Muscle layer of duodenum (tissue), 2 donors: ENCODE measurements around the gene GATAD2B.

Experiments used
- H3K27ac ChIP-seq: one replicate; pipeline ENCODE4 v1.7.0; 2013; ENCODE audit warnings: mild to moderate bottlenecking, low read length
- H3K27me3 ChIP-seq: one replicate; pipeline ENCODE4 v1.7.0; 2013; ENCODE audit warnings: low read depth, mild to moderate bottlenecking, control low read depth, low read length
- H3K36me3 ChIP-seq, 2 donors: one replicate each; pipeline ENCODE4 v1.7.0; 2013; ENCODE audit warnings: low read length in 2 of 2, control low read depth in 1 of 2, mild to moderate bottlenecking in 1 of 2; ENCODE audit not compliant: insufficient read depth in 2 of 2, control insufficient read depth in 1 of 2
- H3K4me1 ChIP-seq, 2 donors: one replicate each; pipeline ENCODE4 v1.7.0; 2013; ENCODE audit warnings: low read length in 2 of 2, mild to moderate bottlenecking in 2 of 2, control low read depth in 1 of 2, moderate library complexity in 1 of 2; ENCODE audit not compliant: insufficient read depth in 2 of 2, control insufficient read depth in 1 of 2
- H3K4me3 ChIP-seq, 2 donors: one replicate each; pipeline ENCODE4 v1.7.0; 2013; ENCODE audit warnings: low read length in 2 of 2, low read depth in 1 of 2, mild to moderate bottlenecking in 1 of 2
- H3K9me3 ChIP-seq, 2 donors: one replicate each; pipeline ENCODE4 v1.7.0; 2013; ENCODE audit warnings: low read length in 2 of 2, control low read depth in 1 of 2, mild to moderate bottlenecking in 1 of 2; ENCODE audit not compliant: control insufficient read depth in 1 of 2
- donor health status: healthy.

The GATAD2B gene

DNA sequence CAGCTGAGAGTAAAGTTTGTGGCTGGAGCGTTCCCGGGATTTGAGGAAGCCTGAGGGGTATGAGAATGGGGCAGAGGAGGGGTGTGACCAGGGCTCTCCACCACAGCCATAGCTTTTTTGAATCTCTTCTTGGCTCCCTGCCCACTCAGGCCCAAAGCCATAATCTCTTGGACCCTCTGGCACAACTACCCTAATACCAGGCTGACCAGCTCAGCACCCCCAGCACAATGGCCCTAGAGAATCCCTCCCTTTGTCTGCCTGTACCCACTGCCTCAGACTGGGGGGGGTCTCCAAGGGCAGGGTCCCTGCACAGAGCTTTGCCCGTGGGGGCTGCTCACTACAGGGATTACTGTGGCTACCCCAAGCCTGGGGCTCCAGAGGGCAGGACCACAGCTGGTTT is 16.2 kb upstream of the GATAD2B start:
- Histone ChIP-seq H3K36me3 (peaks cover 56 to 74% of the 10 kb centered on the region in 2 donors), H3K27me3 (no peaks in the 10 kb centered on the region), H3K4me3 (no peak overlapping the region), H3K27ac (no peak overlapping the region), H3K9me3 (no peaks in the 10 kb centered on the region), H3K4me1 (no peaks in the 10 kb centered on the region)

DNA sequence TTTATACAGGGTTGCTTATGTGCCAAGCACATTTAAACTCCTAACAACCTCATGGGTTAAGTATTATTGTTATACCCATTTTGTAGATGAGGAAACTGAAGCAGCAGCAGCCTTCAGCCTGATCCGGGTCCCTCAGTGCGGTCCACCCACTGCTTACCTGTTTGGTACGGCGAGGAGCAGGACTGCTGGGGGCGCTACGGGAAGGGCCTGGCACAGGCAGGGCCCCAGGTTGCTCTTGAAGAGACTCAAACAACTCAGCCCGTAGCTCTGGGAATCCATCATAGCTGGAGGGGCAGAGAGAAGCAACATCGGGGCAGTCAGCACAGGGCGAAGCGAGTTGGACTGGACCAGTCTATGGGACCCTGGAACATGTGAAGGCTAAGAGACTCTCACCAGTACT is 14.6 kb upstream of the GATAD2B start:
- Histone ChIP-seq H3K4me3 (no peak overlapping the region), H3K4me1 (no peaks in the 10 kb centered on the region), H3K9me3 (no peaks in the 10 kb centered on the region), H3K27ac (no peak overlapping the region), H3K27me3 (no peaks in the 10 kb centered on the region), H3K36me3 (peaks cover 60 to 88% of the 10 kb centered on the region in 2 donors)

DNA sequence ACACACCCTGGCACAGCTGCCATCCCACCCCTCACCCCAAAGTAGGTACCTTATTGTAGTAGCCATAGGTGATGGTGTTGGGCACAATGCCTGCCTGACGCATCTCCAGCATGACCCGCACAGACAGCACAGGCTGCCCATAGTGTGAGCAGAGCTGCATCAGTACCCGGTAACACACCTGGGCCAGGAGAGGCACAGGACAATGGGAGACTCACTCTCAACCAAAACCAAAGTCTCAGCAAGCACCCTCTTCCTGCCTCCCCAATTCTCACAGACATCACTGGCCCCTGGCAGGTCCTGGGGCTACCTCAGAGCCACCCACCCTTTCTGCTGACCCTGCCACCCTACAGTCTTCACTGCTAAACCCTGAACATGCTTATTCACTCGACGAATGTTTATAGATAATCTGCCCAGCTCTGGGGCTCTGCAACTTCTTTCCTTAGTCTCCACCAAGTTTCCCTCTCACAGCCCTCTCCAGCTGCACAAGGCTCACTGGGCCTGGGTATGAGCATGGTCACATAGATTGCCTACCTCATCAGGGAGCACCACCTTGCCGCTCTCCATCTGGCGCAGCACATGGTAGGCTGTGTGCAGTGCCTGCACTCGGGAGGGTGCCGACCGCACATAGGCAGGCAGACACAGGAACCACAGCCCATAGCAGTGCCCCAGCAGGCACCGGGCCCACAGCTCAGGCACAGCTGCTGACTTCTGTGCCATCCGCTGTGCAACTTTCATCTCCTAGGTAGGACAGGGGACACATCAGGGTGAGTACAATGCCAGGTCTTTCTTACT is 13.4 kb upstream of the GATAD2B start:
- no peak overlapping the region for H3K27ac ChIP-seq
- H3K4me1 ChIP-seq: no peaks in the 10 kb centered on the region
- peaks cover 61 to 87% of the 10 kb centered on the region in 2 donors for H3K36me3 ChIP-seq
- no peaks in the 10 kb centered on the region for H3K9me3 ChIP-seq
- H3K27me3 ChIP-seq: no peaks in the 10 kb centered on the region
- H3K4me3 ChIP-seq: no peak overlapping the region

DNA sequence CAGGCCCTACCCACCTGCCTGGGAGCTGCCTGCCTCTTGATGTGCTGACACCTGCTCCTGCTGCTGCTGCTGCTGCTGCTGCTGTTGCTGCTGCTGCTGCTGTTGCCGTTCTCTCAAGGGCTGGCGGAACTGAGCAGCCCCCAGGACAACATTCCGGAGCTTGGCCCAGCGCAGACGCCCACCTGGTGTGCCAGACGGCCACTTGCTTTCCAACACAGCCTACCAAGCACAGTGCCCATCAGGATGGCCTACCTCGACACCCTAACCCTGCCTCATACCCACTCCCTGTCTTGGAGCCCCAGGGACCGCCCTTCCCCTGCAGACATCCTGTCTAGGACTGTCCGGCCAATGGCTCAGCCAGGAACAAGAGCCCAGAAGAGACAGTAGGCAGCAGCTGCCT is 12.0 kb upstream of the GATAD2B start:
- Histone ChIP-seq H3K4me1 (no peaks in the 10 kb centered on the region), H3K27me3 (no peaks in the 10 kb centered on the region), H3K27ac (no peak overlapping the region), H3K9me3 (no peaks in the 10 kb centered on the region), H3K36me3 (peaks cover 58 to 87% of the 10 kb centered on the region in 2 donors), H3K4me3 (no peak overlapping the region)

DNA sequence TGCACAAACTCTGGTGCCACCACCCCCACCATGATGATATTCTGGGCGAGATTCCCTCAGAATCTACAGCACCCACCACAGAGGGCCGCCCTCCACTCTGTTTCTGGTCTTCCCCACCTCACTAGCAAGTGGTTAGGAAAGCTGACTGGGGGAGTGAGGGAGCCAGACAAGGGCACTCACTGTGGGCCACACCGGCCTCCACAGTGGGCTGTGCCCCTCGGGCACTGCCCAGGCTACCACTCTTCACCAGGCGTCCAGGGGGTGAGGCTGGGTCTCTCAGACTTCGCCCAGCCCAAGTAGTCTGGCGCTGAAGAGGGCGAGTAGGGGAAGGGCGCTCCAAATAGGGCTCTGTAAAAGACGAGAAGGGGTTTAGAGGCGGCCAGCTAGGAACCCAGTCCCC is 11.2 kb upstream of the GATAD2B start:
- peaks cover 56 to 86% of the 10 kb centered on the region in 2 donors for H3K36me3 ChIP-seq
- peaks cover 0 to under 1% of the 10 kb centered on the region in 2 donors for H3K4me1 ChIP-seq
- no peaks in the 10 kb centered on the region for H3K27me3 ChIP-seq
- no peaks in the 10 kb centered on the region for H3K9me3 ChIP-seq
- no peak overlapping the region for H3K27ac ChIP-seq
- H3K4me3 ChIP-seq: no peak overlapping the region

DNA sequence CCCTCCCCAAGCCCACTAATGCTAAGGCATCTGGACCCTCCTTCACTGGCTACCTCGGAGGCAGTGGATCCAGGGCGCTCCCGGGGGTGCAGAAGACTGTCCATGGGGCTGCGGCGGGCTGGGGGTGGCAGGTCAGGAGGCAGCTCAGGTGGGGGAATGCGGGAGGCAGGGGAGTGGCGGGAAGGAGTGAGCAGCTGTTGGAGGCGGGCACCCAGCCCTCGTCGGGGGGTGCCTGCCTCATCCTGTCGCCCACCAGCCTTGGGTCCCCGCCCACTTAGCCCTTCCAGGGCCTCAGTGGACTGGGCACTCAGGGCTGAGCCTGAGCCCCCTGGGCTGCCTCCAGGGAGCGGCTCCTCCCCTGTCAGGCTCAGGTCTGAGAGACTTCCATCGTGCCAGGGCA is 10.7 kb upstream of the GATAD2B start:
- peaks cover 56 to 89% of the 10 kb centered on the region in 2 donors for H3K36me3 ChIP-seq

DNA sequence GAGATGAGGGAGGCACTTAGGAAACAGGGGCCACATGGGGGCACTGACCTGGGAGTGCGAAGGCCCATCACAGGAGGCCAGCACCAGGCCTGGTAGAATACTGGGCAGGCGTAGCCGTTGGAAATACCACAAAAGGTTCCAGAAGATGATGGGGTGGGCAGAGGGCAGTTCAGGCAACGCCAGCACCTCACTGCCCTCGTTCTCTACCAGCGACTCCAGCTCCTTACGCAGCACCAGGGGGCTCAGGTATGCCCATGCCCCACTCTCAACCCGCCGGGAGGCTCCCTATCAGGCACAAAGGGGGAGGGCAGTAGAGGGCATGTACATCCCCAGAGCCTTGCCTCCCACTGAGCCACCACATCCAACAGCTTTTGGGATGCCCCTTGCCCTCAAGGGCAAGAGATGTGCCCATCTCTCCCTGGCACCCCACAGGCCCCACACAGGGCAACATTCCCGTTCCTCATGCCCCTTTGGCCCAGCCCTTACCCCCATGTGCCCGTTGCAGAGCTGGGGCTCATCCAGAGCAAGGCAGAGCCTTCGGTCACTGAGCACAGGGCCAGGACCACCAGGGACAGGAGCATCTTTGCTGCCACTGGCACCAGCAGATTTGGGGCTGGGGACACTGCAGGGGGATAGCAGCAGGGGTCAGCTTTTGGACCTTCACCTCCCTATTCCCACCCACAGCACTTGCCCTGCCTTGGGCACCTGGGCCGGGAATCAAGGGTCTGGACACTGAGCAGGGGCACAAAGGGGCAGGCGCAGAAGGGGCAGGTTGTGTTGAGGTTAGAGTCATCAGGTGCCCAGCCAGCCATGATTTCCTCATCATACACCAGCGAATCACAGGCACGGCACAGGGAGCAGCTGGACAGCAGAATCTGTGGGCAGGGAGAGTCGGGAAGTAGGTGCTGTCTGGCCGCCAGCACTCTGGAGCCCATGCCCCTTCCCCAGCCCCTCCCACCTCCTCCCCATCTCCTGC is 9.7 kb upstream of the GATAD2B start:
- Histone ChIP-seq H3K36me3 (peaks cover 51 to 87% of the 10 kb centered on the region in 2 donors), H3K4me3 (no peak overlapping the region), H3K9me3 (no peaks in the 10 kb centered on the region), H3K27me3 (no peaks in the 10 kb centered on the region), H3K4me1 (peaks cover 0 to 4% of the 10 kb centered on the region in 2 donors), H3K27ac (no peak overlapping the region)

More for the DNA sequence above, 10.7 kb upstream of the GATAD2B start:
- Histone ChIP-seq H3K4me1 (peaks cover 0 to 4% of the 10 kb centered on the region in 2 donors), H3K4me3 (no peak overlapping the region), H3K9me3 (no peaks in the 10 kb centered on the region), H3K27ac (no peak overlapping the region), H3K27me3 (no peaks in the 10 kb centered on the region)

DNA sequence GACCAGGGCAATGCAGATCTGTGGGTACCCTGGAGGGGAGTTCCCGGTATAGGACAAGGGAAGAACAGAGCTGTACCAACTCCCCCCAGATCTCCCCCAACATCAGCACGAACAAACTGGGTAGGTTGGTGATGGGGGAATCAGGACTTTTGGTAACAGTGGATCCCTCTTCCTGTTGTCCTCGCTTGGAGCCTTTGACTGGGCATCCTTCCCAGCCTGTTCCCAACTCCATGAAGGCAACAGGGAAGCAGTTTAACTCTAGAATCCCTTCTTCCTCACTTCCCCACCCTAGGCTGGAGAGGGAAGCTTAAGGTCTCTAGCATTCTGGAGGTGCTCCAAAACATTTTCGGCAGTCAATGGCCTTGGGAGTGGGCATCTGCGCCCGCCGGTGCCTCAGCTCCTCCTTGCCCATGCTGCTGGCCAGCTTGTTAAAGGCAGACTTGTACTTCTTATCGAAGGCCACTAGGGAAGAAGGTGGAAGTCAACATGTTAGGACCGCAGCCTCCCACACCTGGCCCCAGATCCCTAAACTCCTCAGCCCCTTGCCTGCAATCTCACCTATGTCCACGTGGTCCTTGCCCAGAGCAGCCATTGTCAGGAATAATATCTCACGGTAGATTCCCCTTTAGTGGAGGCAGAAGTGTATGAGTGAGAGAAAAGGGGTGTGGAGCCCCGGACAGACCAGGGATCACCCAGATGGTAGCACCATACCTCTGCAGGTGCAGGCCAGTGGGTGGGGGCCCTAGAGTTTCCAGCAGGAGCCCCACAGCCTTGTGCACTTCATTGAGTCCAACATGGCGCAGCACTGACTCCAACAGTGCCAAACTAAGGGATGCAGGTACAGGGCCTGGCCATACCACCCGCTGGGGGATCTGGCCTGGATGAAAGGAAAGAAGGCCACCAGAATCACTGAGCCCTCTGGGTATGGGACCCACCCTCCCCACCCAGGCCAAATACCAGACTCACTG is 7.5 kb upstream of the GATAD2B start:
- peaks cover 31 to 65% of the 10 kb centered on the region in 2 donors for H3K36me3 ChIP-seq
- no peaks in the 10 kb centered on the region for H3K27me3 ChIP-seq
- peaks cover 0 to 4% of the 10 kb centered on the region in 2 donors for H3K4me1 ChIP-seq
- H3K27ac ChIP-seq: no peak overlapping the region
- no peak overlapping the region for H3K4me3 ChIP-seq
- H3K9me3 ChIP-seq: no peaks in the 10 kb centered on the region

DNA sequence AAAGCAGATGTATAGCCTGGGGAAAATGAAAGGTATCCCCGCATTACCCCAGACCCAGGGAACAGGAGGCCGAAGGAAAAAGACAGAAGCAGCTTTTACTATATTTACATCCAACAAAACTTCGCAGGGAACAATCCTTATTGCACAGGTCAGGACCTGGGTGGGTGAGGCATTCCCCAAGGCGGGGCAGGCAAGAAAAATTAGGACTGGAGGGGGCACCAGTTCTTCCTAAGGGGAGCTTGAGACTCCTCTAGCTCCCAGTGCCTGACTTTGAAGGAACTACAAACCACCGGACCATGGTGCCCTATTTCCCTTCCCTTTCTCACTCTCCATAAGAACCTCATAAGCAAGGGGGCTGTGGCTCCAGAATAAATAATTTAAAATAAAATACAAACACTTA is 6.7 kb upstream of the GATAD2B start:
- H3K4me3 ChIP-seq: no peak overlapping the region
- H3K27ac ChIP-seq: no peak overlapping the region
- no peaks in the 10 kb centered on the region for H3K27me3 ChIP-seq
- H3K4me1 ChIP-seq: peaks cover 0 to 4% of the 10 kb centered on the region in 2 donors
- H3K9me3 ChIP-seq: no peaks in the 10 kb centered on the region
- peaks cover 26 to 56% of the 10 kb centered on the region in 2 donors for H3K36me3 ChIP-seq

DNA sequence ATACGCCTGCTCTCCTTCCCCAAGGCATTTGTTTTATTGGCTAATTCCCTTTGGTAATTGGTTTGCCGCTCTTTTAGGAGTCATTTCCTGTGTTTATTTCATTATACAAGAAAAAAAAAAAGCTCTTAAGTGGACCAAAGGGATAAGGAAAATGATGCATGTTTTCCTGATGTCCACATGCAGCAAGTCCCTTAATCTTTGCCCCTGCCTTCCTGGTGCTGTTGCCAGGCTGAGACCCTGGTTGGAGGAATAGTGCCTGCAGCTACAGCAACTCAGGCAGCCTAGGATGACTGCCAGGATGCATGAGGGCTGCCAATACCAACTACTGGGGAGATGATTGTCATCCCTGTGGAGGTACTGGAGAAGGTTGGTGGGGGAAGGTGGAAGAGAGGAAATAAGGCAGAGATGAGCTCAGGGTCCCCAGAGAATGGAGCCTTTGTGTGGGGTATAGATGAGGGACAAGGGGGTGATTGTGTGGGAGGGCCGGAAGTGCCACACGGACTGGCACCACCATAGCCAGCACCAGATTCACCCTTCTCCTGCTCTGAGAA is 6.1 kb upstream of the GATAD2B start:
- Histone ChIP-seq H3K27ac (no peak overlapping the region), H3K36me3 (peaks cover 22 to 51% of the 10 kb centered on the region in 2 donors), H3K27me3 (no peaks in the 10 kb centered on the region), H3K9me3 (no peaks in the 10 kb centered on the region), H3K4me1 (peaks cover 1 to 8% of the 10 kb centered on the region in 2 donors), H3K4me3 (no peak overlapping the region)
